Measurements from ENCODE around the gene CCDC3.
"Not testable (repeated sequence)": the region's sequence is repeated elsewhere in the genome, so short reads cannot be mapped to it uniquely, and the experiment has no call there.

Gene CCDC3

GRCh38 chr10:12999849-13000248 is 1.7 kb downstream of the CCDC3 start:
- no peak for DNase-seq

- DNase-seq = no peak
Observed at GRCh38 chr10:12995425-12995861, 6.1 kb downstream of the CCDC3 start.

DNA sequence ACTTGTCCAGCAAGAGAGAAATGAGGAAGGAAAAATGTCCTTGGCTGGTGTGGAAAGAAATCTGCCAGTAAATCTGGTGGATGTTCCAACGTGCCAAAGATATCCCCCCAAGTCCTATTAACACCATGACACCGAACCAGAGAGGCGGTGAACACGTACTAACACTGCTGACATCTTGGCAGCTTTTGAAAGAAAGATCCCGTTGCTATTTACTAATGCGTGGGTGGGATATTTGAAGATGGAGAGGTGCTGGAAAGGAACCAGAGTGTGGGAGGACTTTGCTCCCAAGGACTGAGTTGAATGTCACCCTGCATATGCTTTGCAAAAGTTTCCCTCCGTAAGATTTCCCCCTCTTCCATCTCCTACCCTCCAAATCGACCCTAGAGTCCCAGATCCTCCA is 7.9 kb downstream of the CCDC3 start:
- no peak for DNase-seq

DNA sequence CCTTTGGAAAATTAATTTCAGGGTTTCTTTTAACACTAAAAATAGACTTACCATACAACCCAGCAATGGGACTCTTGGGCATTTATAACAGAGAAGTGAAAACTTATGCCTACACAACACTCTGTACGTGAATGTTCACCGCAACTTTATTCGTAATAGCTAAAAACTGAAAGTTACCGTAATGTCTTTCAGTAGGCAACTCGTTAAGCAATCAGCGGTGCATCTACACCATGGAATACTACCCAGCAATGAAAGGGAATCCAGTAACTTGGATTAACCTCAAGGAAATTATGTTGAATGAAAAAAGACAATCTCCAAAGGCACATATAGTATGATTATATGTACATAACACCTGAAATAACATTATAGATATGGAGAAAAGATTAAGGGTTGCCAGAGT is 16.2 kb downstream of the CCDC3 start:
- DNase-seq = no peak

GRCh38 chr10:12984165-12984747 is 17.3 kb downstream of the CCDC3 start:
- no peak for DNase-seq

GRCh38 chr10:12983568-12983967 is 17.9 kb downstream of the CCDC3 start:
- not testable (repeated sequence) for DNase-seq

DNA sequence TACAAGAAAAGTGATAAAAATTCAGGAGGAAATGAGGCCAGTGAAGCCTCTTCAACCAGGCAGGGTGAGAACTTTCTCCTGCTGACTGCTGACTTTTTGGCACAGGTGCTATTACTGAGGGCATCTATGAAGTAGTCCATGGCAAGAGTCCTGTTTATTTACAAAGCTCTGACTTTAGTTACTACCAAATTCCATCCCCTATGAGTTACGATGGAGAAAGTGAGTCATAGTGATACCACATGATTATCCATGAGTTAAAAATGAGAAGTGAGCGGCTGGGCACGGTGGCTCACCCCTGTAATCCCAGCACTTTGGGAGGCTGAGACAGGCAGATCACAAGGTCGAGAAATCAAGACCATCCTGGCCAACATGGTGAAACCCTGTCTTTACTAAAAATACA is 19.9 kb downstream of the CCDC3 start:
- peak in 2 of 3 donors; percentile 7 to 25 for DNase-seq

DNA sequence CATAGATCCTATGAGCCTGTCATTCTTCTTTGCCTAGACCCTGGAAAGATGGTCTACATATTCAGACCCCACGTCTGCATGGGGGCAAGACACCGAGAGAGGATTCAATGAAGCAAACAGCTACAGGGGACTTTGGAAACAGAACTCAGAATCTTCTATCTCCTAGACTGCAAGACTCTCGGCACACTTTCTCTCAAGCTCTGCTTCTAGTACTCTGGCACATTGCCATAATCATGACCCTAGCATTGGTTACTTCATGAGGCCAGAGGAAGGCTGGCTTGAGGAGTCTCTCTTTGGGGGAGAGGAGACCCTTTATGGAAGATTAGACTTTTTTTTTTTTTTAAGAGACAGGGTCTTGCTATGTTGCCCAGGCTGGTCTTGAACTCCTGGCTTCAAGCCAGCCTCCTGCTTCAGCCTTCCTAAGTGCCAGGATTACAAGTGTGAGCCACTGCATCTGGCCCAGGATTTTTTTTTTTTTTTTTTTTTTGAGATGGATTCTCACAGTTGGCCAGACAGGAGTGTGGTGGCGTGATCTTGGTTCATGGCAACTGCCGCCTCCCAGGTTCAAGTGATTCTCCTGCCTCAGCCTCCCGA is 20.7 kb downstream of the CCDC3 start:
- no peak for DNase-seq

DNA sequence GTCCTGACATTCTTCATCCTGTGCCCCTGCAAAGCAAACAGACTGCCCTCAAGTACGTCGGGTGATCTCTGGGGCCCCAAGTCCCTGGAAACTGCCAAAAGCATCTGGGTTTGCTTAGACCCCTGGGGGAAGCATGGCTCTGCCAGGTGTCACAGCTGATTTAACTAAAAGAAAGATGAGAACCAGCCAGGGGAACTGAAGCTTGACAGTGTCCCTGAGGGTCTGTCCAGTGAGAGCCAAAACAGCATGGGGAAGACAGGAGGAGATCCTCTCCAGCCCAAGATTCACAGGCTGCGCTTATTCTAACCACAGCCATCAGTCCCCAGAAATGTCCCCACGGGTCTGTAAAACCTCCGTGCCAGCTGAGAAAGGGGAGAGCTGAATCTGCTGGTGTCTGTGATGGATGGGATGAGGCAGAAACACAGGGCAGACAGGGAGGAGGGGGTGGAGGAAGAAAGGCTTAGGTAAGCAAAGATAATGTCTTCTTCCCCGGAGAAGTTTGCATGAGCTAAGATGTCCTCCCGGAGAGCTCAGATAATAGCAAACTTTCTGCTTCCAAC is 21.3 kb downstream of the CCDC3 start:
- no peak for DNase-seq

- DNase-seq = no peak
Observed at GRCh38 chr10:12978891-12979290, 22.6 kb downstream of the CCDC3 start.

DNA sequence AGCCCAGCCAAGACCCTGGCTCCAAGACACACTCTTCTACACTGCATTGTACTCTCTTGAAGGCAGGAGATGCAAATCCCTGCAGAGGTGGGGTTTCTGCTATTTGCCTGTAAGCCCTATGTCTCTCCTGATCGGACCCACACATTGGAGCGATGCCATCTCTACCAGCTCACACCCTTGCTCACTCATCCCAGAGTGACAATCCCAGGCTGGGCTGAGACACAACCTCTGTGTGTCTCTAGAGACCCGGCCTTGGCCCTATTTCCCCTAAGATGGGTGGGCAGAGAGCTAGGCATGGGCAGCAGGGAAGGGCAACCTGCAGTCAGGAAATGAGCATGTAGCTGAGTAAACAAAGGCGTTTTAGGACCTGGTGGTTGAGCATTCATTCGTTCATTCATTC is 25.6 kb downstream of the CCDC3 start:
- no peak for DNase-seq

DNA sequence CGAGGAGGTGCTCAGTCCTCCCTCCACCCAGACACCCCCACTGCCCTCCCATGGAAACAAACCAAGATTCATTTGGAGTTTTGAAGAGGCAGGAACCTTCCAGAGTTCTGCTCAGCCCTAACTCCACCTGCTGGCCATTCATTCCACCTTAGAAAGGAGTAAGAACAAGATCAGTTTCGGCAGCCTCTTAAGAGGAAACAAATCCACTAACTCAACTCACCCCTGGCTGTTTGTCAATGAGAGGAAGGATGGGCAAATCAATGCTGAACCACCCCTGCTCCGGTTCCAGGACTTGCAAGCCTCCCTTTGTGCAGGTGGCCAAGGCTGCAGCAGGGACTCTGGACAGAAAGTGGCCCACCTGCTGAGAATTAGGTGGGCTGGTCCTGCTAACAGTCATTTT is 26.2 kb downstream of the CCDC3 start:
- no peak for DNase-seq

DNA sequence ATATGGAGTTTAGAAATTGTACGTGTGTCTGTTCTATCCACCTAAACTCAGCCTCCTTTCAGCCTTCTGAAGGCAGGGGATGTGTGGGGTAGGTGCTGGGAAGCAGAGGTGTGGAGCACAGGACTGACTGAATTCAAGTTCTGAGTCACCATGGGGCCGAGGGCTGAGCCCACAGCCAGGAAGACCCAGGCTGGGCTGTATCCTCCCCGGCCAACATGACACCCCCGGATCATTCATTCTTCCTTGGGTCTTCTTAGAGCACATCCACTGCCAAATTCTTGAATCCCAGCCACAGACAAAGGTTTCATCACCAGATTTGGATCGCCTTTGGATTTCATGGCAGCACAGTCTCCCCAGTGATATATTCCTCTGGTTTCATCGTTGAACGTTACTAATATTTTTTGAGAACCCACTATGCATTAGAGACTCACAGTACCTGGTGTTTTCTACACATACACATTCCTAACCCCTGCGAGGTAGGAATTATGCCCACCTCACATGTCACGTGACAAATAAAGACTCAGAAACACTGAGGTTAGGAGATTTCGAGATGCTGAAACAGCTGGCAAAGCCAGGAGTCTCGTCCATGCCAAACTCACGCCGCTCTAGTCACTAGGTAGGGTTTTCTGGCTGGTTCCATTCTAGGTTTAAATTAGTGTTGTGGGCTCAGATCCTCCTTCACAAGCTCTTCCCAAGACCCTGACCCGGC is 26.9 kb downstream of the CCDC3 start:
- no peak for DNase-seq

DNA sequence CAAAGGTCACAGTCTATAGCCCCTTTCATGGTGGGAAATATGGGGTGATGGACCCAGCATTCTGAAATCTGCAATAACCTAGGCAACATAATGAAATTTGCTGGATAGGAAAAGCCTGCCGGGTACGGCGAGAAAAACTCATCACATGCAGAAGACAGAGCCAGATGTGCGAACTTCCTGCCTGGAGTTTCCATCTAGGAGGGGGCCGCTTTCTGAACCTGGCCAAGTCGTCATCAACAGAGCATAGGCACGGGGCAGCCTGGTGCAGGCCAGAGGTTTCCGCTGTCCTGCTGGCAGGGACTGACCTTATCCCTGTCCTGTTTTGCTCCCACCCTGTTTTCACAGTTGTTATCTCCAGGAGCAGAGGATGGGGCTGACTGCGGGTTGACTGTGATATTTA is 27.4 kb downstream of the CCDC3 start:
- no peak for DNase-seq

- no peak for DNase-seq
Observed at GRCh38 chr10:12973149-12973718, 28.3 kb downstream of the CCDC3 start.

- no peak for DNase-seq
Observed at GRCh38 chr10:12972146-12972545, 29.4 kb downstream of the CCDC3 start.

DNA sequence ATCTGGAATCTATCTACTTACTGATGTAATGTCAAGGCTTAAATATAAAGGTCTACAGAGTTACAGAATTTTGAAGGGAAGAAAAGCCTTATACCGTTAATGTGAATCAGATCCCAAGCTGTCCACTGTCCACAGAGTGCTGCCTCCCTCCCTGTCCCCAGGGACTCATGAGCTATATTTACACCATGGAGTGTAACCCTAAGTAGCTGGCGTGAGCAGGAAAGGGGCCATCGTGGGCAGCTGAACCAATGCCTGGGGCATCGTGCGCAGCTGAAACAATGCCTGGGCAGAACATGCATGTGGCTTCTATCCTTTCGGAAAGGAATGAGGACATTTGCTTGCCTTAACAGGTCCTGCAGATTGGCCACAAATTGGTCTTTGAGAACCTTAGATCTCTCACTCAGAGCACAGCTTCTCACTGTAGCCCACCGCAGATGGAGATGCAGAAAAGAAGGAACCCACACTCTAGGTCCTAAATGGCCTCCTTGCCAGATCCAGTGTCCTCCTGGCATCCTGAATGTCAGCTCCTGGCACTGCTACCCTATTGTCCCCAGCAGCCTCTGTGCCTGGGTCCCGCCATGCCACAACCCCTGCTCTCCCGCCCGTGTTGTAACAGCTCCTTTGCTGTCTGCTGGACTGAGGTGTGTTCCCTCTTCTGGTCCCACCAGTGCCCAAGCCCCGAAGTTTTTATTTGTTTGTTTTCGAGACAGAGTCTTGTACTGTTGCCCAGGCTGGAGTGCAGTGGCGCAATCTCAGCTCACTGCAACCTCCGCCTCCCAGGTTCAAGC is 30.3 kb downstream of the CCDC3 start:
- no peak for DNase-seq

GRCh38 chr10:12969951-12970350 is 31.6 kb downstream of the CCDC3 start:
- no peak for DNase-seq

DNA sequence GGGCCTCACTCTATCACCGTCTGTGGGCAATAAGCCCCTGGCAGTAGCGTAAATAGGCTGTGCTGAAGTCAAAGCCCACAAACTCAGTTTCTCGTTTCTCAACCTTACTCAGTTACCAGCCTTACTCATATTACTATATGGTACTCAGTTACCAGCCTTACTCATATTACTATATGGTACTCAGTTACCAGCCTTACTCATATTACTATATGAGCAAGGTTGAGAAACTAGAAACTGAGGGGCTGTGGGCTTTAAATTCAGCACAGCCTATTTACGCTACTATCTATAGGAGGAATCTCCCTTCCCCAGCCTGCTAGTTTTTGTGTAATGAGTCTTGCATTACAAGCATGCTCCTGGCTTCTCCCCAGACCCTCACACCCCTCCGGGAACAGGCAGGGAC is 35.4 kb downstream of the CCDC3 start:
- no peak for DNase-seq

GRCh38 chr10:12965571-12965970 is 35.9 kb downstream of the CCDC3 start:
- DNase-seq = no peak

DNA sequence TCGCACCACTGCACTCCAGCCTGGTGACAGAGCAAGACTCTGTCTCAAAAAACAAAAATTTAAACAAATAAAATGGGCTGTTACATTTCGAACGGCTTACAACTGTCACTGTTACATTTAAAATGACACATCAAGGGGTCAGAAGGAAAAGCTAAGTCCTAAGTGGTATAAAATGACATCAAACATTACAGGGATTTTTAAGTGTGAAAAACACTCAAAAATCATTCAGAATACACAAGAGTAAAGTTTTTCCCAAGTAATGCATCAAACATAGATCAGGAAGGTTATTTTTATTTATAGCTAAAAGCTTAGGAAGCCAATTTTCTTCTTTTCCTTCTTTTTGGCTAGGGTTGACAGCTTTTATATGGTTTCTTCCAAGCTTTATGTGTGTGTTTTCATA is 39.0 kb downstream of the CCDC3 start:
- no peak for DNase-seq

GRCh38 chr10:12961416-12962205 is 39.9 kb downstream of the CCDC3 start:
- no peak for DNase-seq
